ENCODE results near the gene KDM8. TPM values are rescaled to one million over a fixed set of nuclear protein-coding genes. Genes with fewer than 3 reads are reported as not detected.

The KDM8 gene
- total and polyA plus RNA-seq, 4 donors, result 4.6 to 198 (median 97.7) TPM

GRCh38 chr16:27220120-27220519 lies 16.8 kb downstream of the KDM8 start:
- WGBS, result 96% methylated on average over 9 of the region's 9 CpGs
- H3K36me3 ChIP-seq (ENCODE audit: control insufficient read depth in 4 of 4, insufficient read depth in 3 of 4, low read depth in 1 of 4, low read length in 3 of 4), result peaks cover 8 to 14% (median 13%) of the 10 kb centered on the region in 4 donors

More at GRCh38 chr16:27220120-27220519, 16.8 kb downstream of the KDM8 start:
- DNase-seq (ENCODE audit: low spot score), result no peak
- Histone ChIP-seq H3K27me3 (ENCODE audit: control insufficient read depth in 4 of 4, insufficient read depth in 4 of 4, low read length in 3 of 4) (no peaks in the 10 kb centered on the region), H3K27ac (ENCODE audit: low read depth in 1 of 2, low read length in 2 of 2) (peak overlapping the region in 1 of 2 donors; percentile 91), H3K4me3 (ENCODE audit: low read depth in 1 of 3, low read length in 3 of 3) (no peak overlapping the region), H3K9me3 (ENCODE audit: control insufficient read depth in 4 of 4, low read length in 3 of 4) (no peaks in the 10 kb centered on the region), H3K9ac (ENCODE audit: low read depth in 1 of 2, low read length in 2 of 2) (no peak overlapping the region), H3K4me1 (ENCODE audit: control insufficient read depth in 4 of 4, insufficient read depth in 4 of 4, low read length in 3 of 4) (peaks cover 2 to 57% (median 33%) of the 10 kb centered on the region in 4 donors)
- no peak for TF ChIP-seq JUND (IDR thresholded peaks at IDR 0.05)
- no peak for TF ChIP-seq RAD21 (IDR thresholded peaks at IDR 0.05)
- TF ChIP-seq CTCF (IDR thresholded peaks at IDR 0.05; ENCODE audit: low read depth, low read length, missing input control), result no peak
- TF ChIP-seq HNF4A (conservative IDR thresholded peaks at IDR 0.05), result no peak
- no peak for TF ChIP-seq GABPA (IDR thresholded peaks at IDR 0.05 in 1 of 2, conservative IDR thresholded peaks at IDR 0.05 in 1 of 2)
- no peak for TF ChIP-seq ATF3 (IDR thresholded peaks at IDR 0.05)
- TF ChIP-seq NR2F2 (IDR thresholded peaks at IDR 0.05), result no peak
- TF ChIP-seq HNF4G (IDR thresholded peaks at IDR 0.05), result no peak
- TF ChIP-seq SP1 (IDR thresholded peaks at IDR 0.05), result no peak
- TF ChIP-seq REST (IDR thresholded peaks at IDR 0.05), result no peak
- TF ChIP-seq FOXA1 (IDR thresholded peaks at IDR 0.05), result no peak
- no peak for TF ChIP-seq RXRA (IDR thresholded peaks at IDR 0.05)
- no peak for TF ChIP-seq MAX (IDR thresholded peaks at IDR 0.05)
- TF ChIP-seq EGR1 (IDR thresholded peaks at IDR 0.05; ENCODE audit: low read depth in 2 of 2), result no peak
- TF ChIP-seq YY1 (IDR thresholded peaks at IDR 0.05), result no peak
- no peak for TF ChIP-seq TAF1 (conservative IDR thresholded peaks at IDR 0.05)
- no peak for TF ChIP-seq ZBTB33 (IDR thresholded peaks at IDR 0.05)
